HepG2 (cell line): ENCODE measurements around the gene COQ9. TPM values are rescaled to one million over a fixed set of nuclear protein-coding genes. Genes with fewer than 3 reads are reported as not detected.

ENCODE experiments used
- ATAC-seq: fragments of 200-7000 bp; cut with Tn5 transposase; 3 replicates; pipeline ENCODE4 v1.9.1; 2020; ENCODE audit warnings: mild to moderate bottlenecking, moderate library complexity
- BruUV-seq: library from RNA; stranded (reverse); fragments of 400-500 nt; replicated peaks from 2 replicates; lab custom pipeline; 2021; lab: Mats Ljungman, UMichigan
- CTCF ChIA-PET: fragments of 300-600 bp; formaldehyde crosslinking; extraction: SDS; loops from one replicate; lab custom pipeline; 2021; ENCODE audit warnings: low total read pairs, inconsistent platforms, low intra/inter-chr PET ratio; lab: Yijun Ruan, JAX
- POLR2A ChIA-PET: fragments of 350-600 bp; sonication (Branson Sonifier 250); formaldehyde crosslinking; loops from one replicate; lab custom pipeline; 2020; ENCODE audit warnings: antibody characterized with exemption, inconsistent platforms; lab: Yijun Ruan, JAX
- DNase-seq: peaks from one replicate; pipeline ENCODE4 v3.0.0-alpha.2; 2015; ENCODE audit warnings: low spot score
- FAIRE-seq: peaks from 3 replicates; lab custom pipeline; 2011; peaks lifted over from hg19 to GRCh38; lab: Jason Lieb, UNC
- H2AFZ ChIP-seq: one replicate; pipeline ENCODE4 v1.6.1; 2011; ENCODE audit warnings: low read length, inconsistent platforms
- H3K27ac ChIP-seq: fragments of 300-600 bp; 3 replicates; pipeline ENCODE4 v1.8.0; 2011; ENCODE audit warnings: mixed run types, mild to moderate bottlenecking, mixed read lengths, low read length, inconsistent platforms; ENCODE audit not compliant: insufficient read depth; ENCODE audit errors: extremely low read length
- H3K27me3 ChIP-seq, 2 experiments: fragments of 200-600 bp in 1 of 2; 2 replicates in 1 of 2; 3 replicates in 1 of 2; pipeline versions ENCODE4 v1.6.0 to v1.8.0; 2011; ENCODE audit warnings: low read length in 2 of 2, mild to moderate bottlenecking in 2 of 2, moderate library complexity in 2 of 2, inconsistent platforms in 1 of 2; ENCODE audit not compliant: insufficient read depth in 2 of 2, control insufficient read depth in 1 of 2
- H3K36me3 ChIP-seq, 2 experiments: fragments of 200-600 bp in 1 of 2; replicated peaks in 1 of 2; 2 replicates in 1 of 2; 3 replicates in 1 of 2; pipeline versions ENCODE4 v1.5.1 to v1.8.0; 2011; ENCODE audit warnings: low read length in 2 of 2, inconsistent platforms in 1 of 2; ENCODE audit not compliant: insufficient read depth in 2 of 2, control insufficient read depth in 1 of 2
- H3K4me1 ChIP-seq: 2 replicates; pipeline ENCODE4 v1.5.1; 2012; ENCODE audit warnings: low read length, inconsistent platforms; ENCODE audit not compliant: insufficient read depth
- H3K4me2 ChIP-seq: 2 replicates; pipeline ENCODE4 v1.6.0; 2011; ENCODE audit warnings: low read depth, low read length, inconsistent platforms
- H3K4me3 ChIP-seq, 3 experiments: fragments of 200-600 bp in 1 of 3; sonication (generic), shearing (Covaris generic) in 1 of 3; replicated peaks in 1 of 3; 2 replicates each; pipeline ENCODE4 v1.5.1; 2011 to 2016; ENCODE audit warnings: low read length in 3 of 3, inconsistent platforms in 2 of 3, low read depth in 2 of 3, mild to moderate bottlenecking in 2 of 3, control low read depth in 1 of 3, mixed read lengths in 1 of 3; ENCODE audit not compliant: insufficient read depth in 1 of 3
- H3K79me2 ChIP-seq: one replicate; pipeline ENCODE4 v1.6.1; 2011; ENCODE audit warnings: low read length, inconsistent platforms; ENCODE audit not compliant: insufficient read depth
- H3K9ac ChIP-seq: 2 replicates; pipeline ENCODE4 v1.6.0; 2011; ENCODE audit warnings: mild to moderate bottlenecking, low read depth, low read length, inconsistent platforms; ENCODE audit not compliant: insufficient read depth
- H3K9me3 ChIP-seq: 2 replicates; pipeline ENCODE4 v1.5.1; 2012; ENCODE audit warnings: mild to moderate bottlenecking, low read length
- H4K20me1 ChIP-seq: 2 replicates; pipeline ENCODE4 v1.6.0; 2011; ENCODE audit warnings: inconsistent platforms, mild to moderate bottlenecking, low read length, moderate library complexity; ENCODE audit not compliant: insufficient read depth
- ASH2L ChIP-seq: fragments of 300-600, 200-600 bp; sonication (generic); IDR thresholded peaks from 2 replicates; pipeline ENCODE4 v1.7.0; 2017; ENCODE audit warnings: low read depth, mild to moderate bottlenecking, moderate library complexity, mixed read lengths, low read length; ENCODE audit not compliant: insufficient read length
- ESRRA ChIP-seq: sonication (generic); formaldehyde crosslinking; IDR thresholded peaks from 2 replicates; pipeline ENCODE4 v1.5.1; 2020; ENCODE audit warnings: mild to moderate bottlenecking, low read depth, missing genetic modification reagents
- ETS1 ChIP-seq: sonication (generic); formaldehyde crosslinking; IDR thresholded peaks from 2 replicates; pipeline ENCODE4 v1.4.0; 2020; ENCODE audit warnings: missing genetic modification reagents
- HOXA3 ChIP-seq: sonication (generic); formaldehyde crosslinking; IDR thresholded peaks from 2 replicates; pipeline ENCODE4 v1.5.0; 2020; ENCODE audit warnings: missing genetic modification reagents
- KLF15 ChIP-seq: sonication (generic); formaldehyde crosslinking; IDR thresholded peaks from 2 replicates; pipeline ENCODE4 v1.8.1; 2023; ENCODE audit warnings: borderline replicate concordance, mild to moderate bottlenecking, inconsistent platforms, missing genetic modification reagents, mixed read lengths
- KLF6 ChIP-seq: IDR thresholded peaks from 2 replicates; pipeline ENCODE4 v1.8.0; 2016; ENCODE audit warnings: missing biosample characterization, missing genetic modification reagents
- MNT ChIP-seq: fragments of 450-650 bp; IDR thresholded peaks from 2 replicates; pipeline ENCODE4 v1.6.1; 2016
- NCOA1 ChIP-seq: sonication (generic); formaldehyde crosslinking; IDR thresholded peaks from 2 replicates; pipeline ENCODE4 v1.9.0; 2021; ENCODE audit warnings: missing genetic modification reagents
- SRF ChIP-seq: IDR thresholded peaks from 2 replicates; pipeline ENCODE4 v1.6.1; 2011; ENCODE audit warnings: mild to moderate bottlenecking, low read depth, low read length, moderate library complexity
- TARDBP ChIP-seq: sonication (generic); formaldehyde crosslinking; IDR thresholded peaks from 2 replicates; pipeline ENCODE4 v1.8.0; 2022; ENCODE audit warnings: mild to moderate bottlenecking, missing genetic modification reagents
- ZFP82 ChIP-seq: sonication (generic); formaldehyde crosslinking; IDR thresholded peaks from 2 replicates; pipeline ENCODE4 v1.5.1; 2020; ENCODE audit warnings: mild to moderate bottlenecking, missing genetic modification reagents, borderline replicate concordance
- ZNF24 ChIP-seq: fragments of 450-650 bp; IDR thresholded peaks from 2 replicates; pipeline ENCODE4 v1.6.1; 2017; ENCODE audit warnings: antibody characterized with exemption, mild to moderate bottlenecking
- ZNF432 ChIP-seq: sonication (generic); formaldehyde crosslinking; IDR thresholded peaks from 2 replicates; pipeline ENCODE4 v1.5.0; 2020; ENCODE audit warnings: missing genetic modification reagents, mild to moderate bottlenecking, borderline replicate concordance
- ZNF609 ChIP-seq: sonication (generic); formaldehyde crosslinking; IDR thresholded peaks from 2 replicates; pipeline ENCODE4 v1.4.0; 2020; ENCODE audit warnings: mild to moderate bottlenecking, missing genetic modification reagents, borderline replicate concordance
- ZNF766 ChIP-seq: sonication (generic); formaldehyde crosslinking; IDR thresholded peaks from 2 replicates; pipeline ENCODE4 v1.5.0; 2020; ENCODE audit warnings: missing genetic modification reagents, borderline replicate concordance
- WGBS: methylation state at CpG from one replicate; pipeline ENCODE4 v1.1.6; 2017; ENCODE audit warnings: low lambda C conversion rate; 5-methylcytosine and 5-hydroxymethylcytosine counted together
- in situ Hi-C: cut with HindIII; loops from 2 replicates; pipeline ENCODE4 v1.10.0; 2017; ENCODE audit warnings: low pct_unique_long_range_greater_than_20kb; ENCODE audit not compliant: extremely low pct_ligation_motif_present
- intact Hi-C: fragments of 100-400 bp; cut with micrococcal nuclease; formaldehyde crosslinking; loops from one replicate; pipeline ENCODE4 v1.10.0; 2022; ENCODE audit not compliant: unreplicated experiment
- polyA plus RNA-seq, 8 experiments: library from polyadenylated mRNA; depleted of rRNA in 3 of 8; stranded (reverse) in 7 of 8; unstranded in 1 of 8; fragments of >200 nt; fragmentation: Illumina TruSeq in 4 of 8; extraction: Trizol in 4 of 8; gene quantifications; 2 replicates each; pipeline versions ENCODE4 v1.2.1 to v1.2.3, GENCODE V29; 2011 to 2016; ENCODE audit warnings: low read depth in 4 of 8, missing spikeins in 1 of 8, mixed read lengths in 1 of 8; ENCODE audit not compliant: insufficient read depth in 1 of 8
- total RNA-seq, 5 experiments: library from RNA; depleted of rRNA; stranded (reverse); fragments of >200 nt; fragmentation: Illumina TruSeq; extraction: Trizol; gene quantifications; 2 replicates each; pipeline ENCODE4 v1.2.3, GENCODE V29; 2016; ENCODE audit warnings: low read depth in 1 of 5

Gene COQ9
- total and polyA plus RNA-seq, 2 of the 13 experiments (the other 11 are each of a cell fraction or from before 2014, with no cell fraction given), result 57.5 to 108 TPM

GRCh38 chr16:57485916-57486857 is 38.9 kb downstream of the COQ9 start, which contains the start of gene DOK4:
DOK4 (minus strand) TSS chr16:57486493; CDS start chr16:57479507, 6,986 bp downstream.
- intact Hi-C loops, result no loop called here
- H3K36me3 ChIP-seq, result no peaks in the 10 kb centered on the region
- peak within 1 kb of the TSS; percentile 94 for H2AFZ ChIP-seq
- peak within 1 kb of the TSS; percentile 88 for H3K9ac ChIP-seq
- CTCF ChIA-PET, result no interaction called here
- no peaks in the 10 kb centered on the region for H3K9me3 ChIP-seq
- H3K4me2 ChIP-seq, result peak within 1 kb of the TSS; percentile 100
- BruUV-seq, result no TSS peak
- in situ Hi-C loops, result no loop called here
- peaks cover 66% of the 10 kb centered on the region for H3K4me1 ChIP-seq
- peak within 1 kb of the TSS; percentile 91 to 97 (median 96) for H3K4me3 ChIP-seq
- DNase-seq (no peak), ATAC-seq (peak; percentile 82), FAIRE-seq (no peak)
- no peaks in the 10 kb centered on the region for H4K20me1 ChIP-seq
- H3K27ac ChIP-seq, result peak within 1 kb of the TSS; percentile 56
- H3K79me2 ChIP-seq, result peaks cover 20% of the 10 kb centered on the region
- POLR2A ChIA-PET, result interaction anchor here (0.6 to 3.2 kb wide), 12 partner anchors 10 to 190 kb away, joined by 3 to 31 read pairs (median 6); partner anchors contain the start of genes CIAPIN1, COQ9, CX3CL1 and POLR2C
- peaks cover 0 to 6% of the 10 kb centered on the region in 2 experiments; a peak in 1 of 5 replicates for H3K27me3 ChIP-seq
- 2% methylated on average over 26 of the region's 73 CpGs for WGBS
- TF ChIP-seq ESRRA (CRISPR knock-in tag) (no peak), ASH2L (peak; percentile 19), KLF15 (CRISPR knock-in tag) (no peak), ZNF24 (no peak; the same call in none of the 2 replicates), TARDBP (peak; percentile 12; the same call in 1 of the 2 replicates), KLF6 (CRISPR knock-in tag) (0 out of 2 replicates have a peak, but pooled peaks have one; percentile 28), ZNF609 (CRISPR knock-in tag) (0 out of 2 replicates have a peak, but pooled peaks have one; percentile 42), ZNF432 (CRISPR knock-in tag) (no peak), NCOA1 (CRISPR knock-in tag) (0 out of 2 replicates have a peak, but pooled peaks have one; percentile 1), ETS1 (CRISPR knock-in tag) (0 out of 2 replicates have a peak, but pooled peaks have one; percentile 43), HOXA3 (CRISPR knock-in tag) (peak; percentile 33), ZFP82 (CRISPR knock-in tag) (peak; percentile 93; the same call in 1 of the 2 replicates), ZNF766 (CRISPR knock-in tag) (no peak), SRF (peak; percentile 32; the same call in 1 of the 2 replicates), MNT (0 out of 2 replicates have a peak, but pooled peaks have one; percentile 8)
